Gastroesophageal sphincter (tissue), 4 donors: ENCODE results near the gene FASLG. TPM values are rescaled to one million over a fixed set of nuclear protein-coding genes. Genes with fewer than 3 reads are reported as not detected.

Experiments used
- ATAC-seq: fragments of 150-250 bp; one replicate; pipeline ENCODE4 v1.9.1; 2016; ENCODE audit warnings: mild to moderate bottlenecking, moderate library complexity
- H3K27ac ChIP-seq, 4 donors: fragments of 200-600 bp; sonication (generic) in 3 of 4; 1 replicate in 3 of 4; 2 replicates in 1 of 4; pipeline ENCODE4 v1.5.1; 2016 to 2019
- H3K27me3 ChIP-seq: fragments of 200-600 bp; sonication (generic); one replicate; pipeline ENCODE4 v1.5.1; 2019
- H3K36me3 ChIP-seq, 2 donors: fragments of 200-600 bp; sonication (generic); one replicate each; pipeline ENCODE4 v1.5.1; 2019; ENCODE audit warnings: control low read depth in 1 of 2
- H3K4me1 ChIP-seq, 3 donors: fragments of 200-600 bp; sonication (generic); 1 replicate in 2 of 3; 2 replicates in 1 of 3; pipeline ENCODE4 v1.5.1; 2016 to 2019; ENCODE audit warnings: control low read depth in 2 of 3
- H3K4me3 ChIP-seq, 2 donors: fragments of 200-600 bp; sonication (generic); one replicate each; pipeline ENCODE4 v1.5.1; 2019; ENCODE audit warnings: mild to moderate bottlenecking in 1 of 2, moderate library complexity in 1 of 2
- H3K9me3 ChIP-seq, 3 donors: fragments of 200-600 bp; sonication (generic); one replicate each; pipeline ENCODE4 v1.5.1; 2017 to 2019; ENCODE audit warnings: control low read depth in 2 of 3
- CTCF ChIP-seq, 4 experiments: fragments of 200-600 bp in 2 of 4; fragments of 450-650 bp in 2 of 4; sonication (generic) in 1 of 4; IDR thresholded peaks; one replicate each; pipeline ENCODE4 v1.5.1; 2017 to 2019; ENCODE audit warnings: antibody characterized with exemption in 4 of 4, mild to moderate bottlenecking in 2 of 4, moderate library complexity in 2 of 4
- EP300 ChIP-seq: sonication (generic); formaldehyde crosslinking; IDR thresholded peaks from one replicate; pipeline ENCODE4 v1.6.1; 2017; ENCODE audit warnings: antibody characterized with exemption, mild to moderate bottlenecking
- POLR2A ChIP-seq, 2 donors: fragments of 450-650 bp; IDR thresholded peaks; one replicate each; pipeline ENCODE4 v1.6.1; 2017; ENCODE audit warnings: antibody characterized with exemption in 2 of 2, mild to moderate bottlenecking in 2 of 2, moderate library complexity in 1 of 2
- POLR2AphosphoS5 ChIP-seq: sonication (generic); formaldehyde crosslinking; IDR thresholded peaks from one replicate; pipeline ENCODE4 v1.6.1; 2017; ENCODE audit warnings: antibody characterized with exemption
- WGBS, 2 donors: methylation state at CpG; one replicate each; pipeline ENCODE4 v1.1.5; 2018; ENCODE audit warnings: low coverage in 1 of 2; 5-methylcytosine and 5-hydroxymethylcytosine counted together
- total RNA-seq, 4 donors: library from RNA; depleted of rRNA; stranded (reverse); fragments of >200 nt; gene quantifications; one replicate each; pipeline ENCODE4 v1.1.0, GENCODE V29; 2016

Gene FASLG
- total RNA-seq, 4 donors from 2014 or later = not detected

- H3K36me3 ChIP-seq = no peaks in the 10 kb centered on the region
- H3K27me3 ChIP-seq = no peaks in the 10 kb centered on the region
- 64 to 69% methylated on average over 4 of the region's 4 CpGs for WGBS, 2 donors
- H3K4me3 ChIP-seq = no peak overlapping the region
- H3K4me1 ChIP-seq = no peaks in the 10 kb centered on the region
- no peak for ATAC-seq
- TF ChIP-seq CTCF (IDR thresholded peaks at IDR 0.05) (no peak), POLR2A (IDR thresholded peaks at IDR 0.05) (no peak), POLR2AphosphoS5 (no peak), EP300 (no peak)
- H3K9me3 ChIP-seq = peaks cover 0 to 11% (median 0%) of the 10 kb centered on the region in 3 donors
- H3K27ac ChIP-seq = no peak overlapping the region
Observed at GRCh38 chr1:172628401-172628800, 30.5 kb upstream of the FASLG start.

- 83 to 88% methylated on average over 2 of the region's 2 CpGs for WGBS, 2 donors
- peaks cover 0 to 11% (median 0%) of the 10 kb centered on the region in 3 donors for H3K9me3 ChIP-seq
- H3K27ac ChIP-seq = no peak overlapping the region
- H3K4me1 ChIP-seq = no peaks in the 10 kb centered on the region
- no peaks in the 10 kb centered on the region for H3K27me3 ChIP-seq
- no peak overlapping the region for H3K4me3 ChIP-seq
- ATAC-seq = no peak
- TF ChIP-seq POLR2A (IDR thresholded peaks at IDR 0.05) = no peak
- TF ChIP-seq POLR2AphosphoS5 = no peak
- no peak for TF ChIP-seq CTCF (IDR thresholded peaks at IDR 0.05)
- no peak for TF ChIP-seq EP300
- H3K36me3 ChIP-seq = no peaks in the 10 kb centered on the region
Observed at GRCh38 chr1:172629170-172629569, 29.7 kb upstream of the FASLG start.

GRCh38 chr1:172629638-172630037, 29.3 kb upstream of the FASLG start:
- TF ChIP-seq EP300 = no peak
- no peak for TF ChIP-seq CTCF (IDR thresholded peaks at IDR 0.05)
- TF ChIP-seq POLR2A (IDR thresholded peaks at IDR 0.05) = no peak
- no peak for TF ChIP-seq POLR2AphosphoS5
- Histone ChIP-seq H3K4me3 (no peak overlapping the region), H3K9me3 (peaks cover 0 to 11% (median 0%) of the 10 kb centered on the region in 3 donors), H3K27me3 (no peaks in the 10 kb centered on the region), H3K27ac (no peak overlapping the region), H3K36me3 (no peaks in the 10 kb centered on the region), H3K4me1 (no peaks in the 10 kb centered on the region)
- ATAC-seq = no peak
- 100% methylated on average over 2 of the region's 2 CpGs for WGBS, 2 donors

GRCh38 chr1:172630056-172630818, 28.7 kb upstream of the FASLG start:
- WGBS, 2 donors = 81 to 89% methylated on average over 7 to 11 of the region's 11 CpGs
- H3K27ac ChIP-seq = no peak overlapping the region
- TF ChIP-seq EP300 (no peak), CTCF (IDR thresholded peaks at IDR 0.05) (no peak), POLR2A (IDR thresholded peaks at IDR 0.05) (no peak), POLR2AphosphoS5 (no peak)

GRCh38 chr1:172630868-172631267, 28.0 kb upstream of the FASLG start:
- WGBS, 2 donors = 52 to 79% methylated on average over 3 of the region's 3 CpGs
- H3K4me3 ChIP-seq = no peak overlapping the region
- no peak overlapping the region for H3K27ac ChIP-seq
- no peaks in the 10 kb centered on the region for H3K36me3 ChIP-seq
- no peaks in the 10 kb centered on the region for H3K4me1 ChIP-seq
- TF ChIP-seq POLR2A (IDR thresholded peaks at IDR 0.05) (no peak), EP300 (no peak), POLR2AphosphoS5 (no peak), CTCF (IDR thresholded peaks at IDR 0.05) (no peak)
- no peak for ATAC-seq
- H3K27me3 ChIP-seq = no peaks in the 10 kb centered on the region
- peaks cover 0 to 11% (median 0%) of the 10 kb centered on the region in 3 donors for H3K9me3 ChIP-seq

More at GRCh38 chr1:172630056-172630818, 28.7 kb upstream of the FASLG start:
- Histone ChIP-seq H3K4me1 (no peaks in the 10 kb centered on the region), H3K4me3 (no peak overlapping the region), H3K36me3 (no peaks in the 10 kb centered on the region), H3K27me3 (no peaks in the 10 kb centered on the region), H3K9me3 (peaks cover 0 to 11% (median 0%) of the 10 kb centered on the region in 3 donors)
- no peak for ATAC-seq
